Endothelial cell of umbilical vein (primary cell): Measurements from ENCODE around the gene REG3A.

Experiments
- CTCF ChIP-seq, 2 donors: IDR thresholded peaks; 1 replicate in 1 of 2; 2 replicates in 1 of 2; pipeline ENCODE4 v1.5.1; 2011; ENCODE audit warnings: low read length in 2 of 2, mild to moderate bottlenecking in 2 of 2, moderate library complexity in 2 of 2, control low read depth in 1 of 2, inconsistent platforms in 1 of 2, low read depth in 1 of 2; ENCODE audit not compliant: insufficient read depth in 1 of 2; ENCODE audit errors: extremely low read depth in 1 of 2
- MAX ChIP-seq: IDR thresholded peaks from 2 replicates; pipeline ENCODE4 v1.6.1; 2011; ENCODE audit not compliant: insufficient read depth, insufficient read length
- POLR2A ChIP-seq: IDR thresholded peaks from 2 replicates; pipeline ENCODE4 v1.6.1; 2012; ENCODE audit warnings: low read depth, mild to moderate bottlenecking, control low read depth, low read length
- POLR2AphosphoS5 ChIP-seq: IDR thresholded peaks from 2 replicates; pipeline ENCODE4 v1.6.1; 2012; ENCODE audit warnings: low read depth, mild to moderate bottlenecking, control low read depth, low read length, moderate library complexity; ENCODE audit not compliant: insufficient read depth

- TF ChIP-seq MAX (no peak), POLR2A (no peak), CTCF (IDR thresholded peaks at IDR 0.05; ENCODE audit: extremely low read depth in 1 of 2, insufficient read depth in 1 of 2, low read depth in 1 of 2, low read length in 2 of 2) (no peak), POLR2AphosphoS5 (no peak)
Measured at GRCh38 chr2:79179036-79179435, 19.5 kb upstream of the REG3A start.
